GM18511 (cell line): ENCODE data around the gene NRG3.
"Not testable (repeated sequence)": the region's sequence is repeated elsewhere in the genome, so short reads cannot be mapped to it uniquely, and the experiment has no call there.

Source experiments
- ATAC-seq: cut with Tn5 transposase; IDR thresholded peaks from one replicate; pipeline ENCODE4 v1.9.1; 2021; ENCODE audit warnings: mild to moderate bottlenecking, moderate library complexity; ENCODE audit not compliant: unreplicated experiment

The NRG3 gene

DNA sequence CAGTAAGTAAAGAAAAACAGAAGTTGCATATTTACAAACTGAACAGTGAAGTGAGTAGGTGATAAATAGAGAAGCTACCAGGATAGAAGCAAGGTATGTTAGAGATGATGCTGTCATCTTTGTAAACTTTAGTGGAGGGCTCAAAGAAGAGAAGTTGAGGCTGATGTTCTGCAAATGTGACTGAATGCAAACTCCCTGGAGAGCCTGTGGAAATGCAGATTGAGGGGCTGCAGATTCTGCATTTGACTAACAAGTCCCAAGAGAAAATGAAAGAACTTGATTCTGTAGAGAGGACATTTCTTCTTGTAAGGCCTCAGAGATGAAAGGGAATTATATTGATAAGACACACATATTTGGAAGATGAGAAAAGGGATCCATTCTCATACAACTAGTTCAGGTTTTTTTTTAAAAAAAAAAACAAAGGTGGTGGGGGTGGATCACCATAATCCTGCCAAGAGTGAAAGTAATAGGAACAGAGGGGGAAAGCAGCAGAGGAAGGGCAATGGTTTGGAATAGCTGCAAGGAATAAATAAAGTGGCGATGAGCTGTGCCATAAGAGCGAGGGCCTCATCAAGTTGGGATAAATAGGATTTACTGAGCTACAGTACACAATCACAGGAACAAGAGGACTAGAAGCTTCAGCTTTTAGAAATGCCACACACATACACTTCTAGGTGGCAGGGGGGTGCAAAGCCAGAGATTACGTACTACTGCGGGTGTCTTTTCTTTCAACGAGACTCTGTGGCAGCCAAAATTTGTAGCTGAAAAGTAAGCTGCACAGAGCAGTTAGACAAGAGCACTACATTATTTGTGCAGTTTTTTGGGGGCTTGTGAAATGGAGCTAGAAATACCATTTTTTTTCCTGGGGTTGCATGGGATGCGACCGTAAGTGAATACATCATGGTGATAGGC lies 778.5 kb downstream of the NRG3 start:
- ATAC-seq: no peak

DNA sequence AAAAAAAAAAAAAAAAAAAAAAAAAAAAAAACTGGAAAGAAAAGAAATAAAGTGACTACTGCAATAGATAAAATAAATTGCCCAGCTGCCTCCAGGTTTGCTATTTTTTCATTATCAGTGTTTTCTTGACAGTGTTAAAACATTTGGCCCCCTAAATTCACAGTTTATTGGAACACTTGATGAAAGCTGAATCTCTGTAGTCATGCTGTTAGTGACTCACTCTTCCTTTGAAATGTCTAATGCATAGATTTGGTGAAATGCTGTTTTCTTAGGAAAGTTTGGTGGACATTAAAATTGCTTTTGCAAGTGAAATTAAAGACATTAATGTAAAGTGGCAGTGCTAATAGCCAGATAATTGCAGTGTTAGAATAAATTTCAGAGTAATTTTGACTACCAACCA lies 785.2 kb downstream of the NRG3 start:
- ATAC-seq: no peak

DNA sequence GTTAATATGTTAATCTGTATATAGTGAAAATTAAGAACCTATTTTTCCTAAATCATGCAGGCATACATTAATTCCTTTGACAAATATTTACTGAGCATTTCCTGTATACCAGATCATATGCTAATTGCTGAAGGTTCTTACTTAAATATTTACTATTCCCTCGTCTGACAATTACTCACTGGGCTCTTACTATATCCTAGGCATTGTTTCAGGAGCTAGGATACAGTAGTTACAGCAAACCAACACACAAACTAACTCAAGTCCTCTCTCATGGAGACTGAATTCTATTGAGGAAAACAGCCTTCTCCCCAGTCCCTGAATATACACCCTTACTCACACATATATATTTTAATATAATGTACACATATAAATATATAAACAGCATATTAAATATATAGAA lies 786.0 kb downstream of the NRG3 start:
- no peak for ATAC-seq

DNA sequence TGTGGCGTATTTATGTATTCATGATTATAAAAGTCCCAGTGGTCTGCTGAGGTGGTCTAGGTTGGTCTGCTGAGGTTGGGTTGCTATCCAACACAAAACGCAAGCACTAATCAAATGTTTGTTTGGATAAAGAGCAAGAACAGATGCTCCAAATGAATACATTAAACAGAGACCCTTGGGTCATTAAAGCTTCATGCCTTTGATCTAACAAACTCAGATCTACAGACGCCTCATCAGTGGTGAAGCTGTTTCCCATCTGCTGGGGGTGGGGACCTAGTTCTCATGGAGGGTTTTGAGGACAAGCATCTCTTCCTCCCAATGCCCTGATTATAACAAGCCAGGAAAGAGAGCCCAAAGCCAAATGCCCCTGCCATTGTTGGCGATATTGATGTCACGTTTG lies 786.7 kb downstream of the NRG3 start:
- ATAC-seq: no peak

DNA sequence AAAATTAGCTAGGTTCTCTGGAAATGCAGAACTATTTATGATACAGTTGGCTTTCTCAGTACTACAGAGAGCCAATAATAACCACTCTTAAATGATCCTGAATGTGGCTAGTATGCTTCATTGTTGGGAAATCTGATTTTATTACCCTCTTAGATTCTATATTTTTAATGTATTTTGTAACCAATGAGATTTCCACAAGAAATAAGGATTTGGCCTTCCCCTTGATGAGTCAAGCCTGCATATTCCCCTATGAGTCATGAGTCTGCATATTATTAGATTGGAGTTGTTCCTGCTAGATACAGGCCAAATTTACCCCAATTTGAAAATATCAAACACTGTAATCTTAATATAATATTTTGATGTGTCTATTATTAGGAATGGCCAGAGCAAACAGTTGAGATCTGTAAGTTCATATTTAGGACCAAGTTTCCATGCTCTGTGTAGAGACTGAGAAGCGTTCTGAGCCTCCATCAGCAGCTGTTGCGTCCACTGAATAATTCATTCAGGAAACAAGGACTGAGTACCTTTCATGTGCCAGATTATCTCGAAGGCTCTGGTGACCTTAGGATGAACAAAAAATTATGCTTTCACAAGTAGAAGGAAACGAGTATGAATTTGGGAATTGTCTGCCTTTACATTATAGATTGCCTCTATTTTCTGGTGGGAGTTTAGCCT lies 793.4 kb downstream of the NRG3 start:
- no peak for ATAC-seq

DNA sequence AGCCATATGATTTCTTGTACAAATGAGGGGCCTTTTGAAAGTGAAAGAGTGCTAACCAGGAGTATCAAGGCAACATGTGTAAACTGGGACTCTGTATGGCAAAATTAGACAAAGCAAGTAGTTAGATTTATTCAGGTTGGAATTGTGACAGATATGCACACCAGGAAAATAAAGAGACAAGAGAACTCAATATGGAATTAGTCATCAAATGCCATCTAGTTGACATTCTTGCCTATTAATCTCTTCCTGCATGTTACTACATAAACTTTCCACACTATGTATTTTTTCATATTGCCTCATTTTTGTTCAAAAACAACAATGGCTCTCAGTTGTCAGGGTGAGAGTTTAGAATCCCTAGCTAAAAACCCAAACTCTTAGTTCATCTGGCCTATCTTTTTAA lies 799.0 kb downstream of the NRG3 start:
- ATAC-seq: no peak

DNA sequence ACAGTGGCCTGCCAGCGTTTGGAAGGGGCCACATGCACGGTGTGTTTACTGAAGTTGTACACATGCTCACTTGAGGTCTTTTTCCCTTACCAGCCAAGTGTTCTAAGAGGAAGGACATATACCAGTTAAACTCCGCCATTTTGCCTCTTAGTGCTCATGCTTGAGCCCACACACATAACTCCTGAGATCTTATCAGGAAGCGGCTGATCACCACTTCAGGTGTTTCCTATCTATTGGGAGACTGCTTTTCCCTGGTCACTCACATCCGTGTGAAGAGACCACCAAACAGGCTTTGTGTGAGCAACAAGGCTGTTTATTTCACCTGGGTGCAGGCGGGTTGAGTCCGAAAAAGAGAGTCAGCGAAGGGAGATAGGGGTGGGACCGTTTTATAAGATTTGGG lies 802.9 kb downstream of the NRG3 start:
- not testable (repeated sequence) for ATAC-seq

DNA sequence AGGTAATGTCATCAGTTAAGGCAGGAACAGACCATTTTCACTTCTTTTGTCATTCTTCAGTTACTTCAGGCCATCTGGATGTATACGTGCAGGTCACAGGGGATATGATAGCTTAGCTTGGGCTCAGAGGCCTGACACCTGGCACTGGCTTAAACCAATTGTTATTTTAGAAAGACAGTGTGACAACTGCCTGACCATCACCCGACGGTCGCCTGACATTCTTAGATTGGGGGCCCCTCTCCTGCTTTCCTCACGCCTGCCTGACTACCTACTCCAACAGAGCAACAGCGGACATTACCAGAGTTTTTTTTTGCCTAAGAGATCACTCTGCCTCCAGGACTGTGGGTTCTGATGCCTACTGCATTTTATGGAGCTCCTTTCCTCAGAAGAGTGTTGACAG lies 803.5 kb downstream of the NRG3 start:
- not testable (repeated sequence) for ATAC-seq

DNA sequence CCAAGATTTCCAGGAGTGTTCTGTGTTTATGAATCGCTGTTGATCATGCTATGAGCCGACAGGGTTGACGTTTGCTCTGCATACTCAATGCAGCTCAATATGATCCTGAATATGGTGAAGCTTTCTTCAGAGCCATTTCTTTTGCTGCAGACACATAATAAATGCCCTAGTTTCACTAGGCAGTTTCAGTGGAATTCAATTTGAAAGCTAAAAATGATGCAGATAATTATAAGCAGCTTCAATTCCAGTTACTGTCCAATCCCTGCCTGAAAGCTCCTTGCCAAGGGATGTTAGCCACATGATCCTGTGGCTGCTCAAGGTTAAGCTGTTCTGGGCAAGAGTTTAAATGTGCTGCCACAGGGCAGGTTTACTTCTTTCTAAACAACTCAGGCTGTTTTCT lies 805.6 kb downstream of the NRG3 start:
- ATAC-seq: no peak

DNA sequence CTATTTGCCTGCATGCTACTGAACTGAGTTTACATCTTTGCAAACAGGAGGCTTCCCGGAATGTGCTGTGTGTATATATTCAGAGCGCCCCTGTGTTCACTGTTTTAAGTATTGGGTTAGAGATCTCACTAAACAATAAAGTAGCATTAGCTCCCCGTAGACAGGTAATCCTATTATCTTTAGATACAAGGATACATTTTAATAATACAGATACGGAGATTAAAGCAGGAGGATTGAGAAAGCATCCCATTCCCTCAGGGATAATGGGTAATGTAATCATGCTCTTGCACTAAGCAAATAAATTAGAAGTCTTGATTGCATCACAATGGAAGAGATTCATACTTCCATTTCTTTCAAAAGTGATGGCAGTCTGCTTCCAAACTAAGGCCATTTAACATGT lies 809.0 kb downstream of the NRG3 start:
- no peak for ATAC-seq

DNA sequence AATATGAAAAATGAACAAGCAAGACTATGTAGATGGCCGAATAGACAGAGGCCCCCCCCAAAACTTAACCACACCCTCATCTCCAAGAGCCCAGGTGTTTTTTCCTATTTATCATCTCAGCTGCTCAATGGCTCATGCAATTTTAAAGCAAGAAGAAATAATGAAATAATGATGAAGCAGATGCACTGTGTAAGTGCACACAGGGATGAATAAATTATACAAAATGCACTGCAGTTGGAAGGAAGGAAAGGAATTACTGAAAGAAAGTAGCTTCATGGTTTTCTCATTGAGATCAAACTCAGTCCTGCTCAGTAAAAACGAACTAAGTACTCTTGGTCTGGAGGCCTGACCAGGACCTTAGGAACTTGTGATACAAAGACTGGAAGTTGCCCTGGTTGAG lies 810.1 kb downstream of the NRG3 start:
- no peak for ATAC-seq

DNA sequence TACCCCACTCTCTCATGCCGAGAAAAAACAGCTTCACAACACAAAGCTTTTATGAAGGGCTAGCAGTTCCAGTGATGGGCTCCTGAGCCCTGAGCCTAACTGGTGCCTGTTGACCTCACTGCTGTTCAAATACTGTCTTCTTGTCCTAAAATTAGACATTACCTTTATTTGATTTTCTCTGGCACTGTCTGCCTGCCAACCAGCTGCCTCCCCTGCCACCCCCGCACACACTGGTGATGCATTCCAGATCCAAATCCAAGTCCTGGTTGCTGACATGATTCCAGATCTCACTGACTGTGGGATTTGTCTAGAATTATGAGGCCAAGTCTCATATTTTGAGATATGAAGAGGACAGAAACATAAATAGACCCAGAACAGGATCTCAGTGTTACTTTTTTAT lies 816.2 kb downstream of the NRG3 start:
- ATAC-seq: no peak

DNA sequence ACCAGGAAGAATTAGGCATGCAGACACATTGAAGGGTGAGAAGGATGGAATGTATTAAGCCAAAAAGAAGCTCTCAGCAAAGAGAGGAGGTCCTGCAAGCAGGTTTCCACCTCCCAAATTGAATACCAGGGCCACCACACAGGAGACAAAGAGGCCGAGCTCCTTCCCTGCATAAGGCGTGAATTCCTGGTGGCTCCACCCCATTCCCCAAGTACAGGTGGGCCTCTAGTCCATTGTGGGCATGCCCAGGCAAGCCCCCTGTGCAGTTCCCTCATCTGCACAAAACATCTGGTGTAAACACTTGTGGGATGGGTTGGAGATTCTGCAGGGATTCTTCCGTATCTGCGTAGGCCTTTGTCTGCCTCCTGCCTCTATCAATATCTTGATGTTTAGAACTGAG lies 817.5 kb downstream of the NRG3 start:
- no peak for ATAC-seq

DNA sequence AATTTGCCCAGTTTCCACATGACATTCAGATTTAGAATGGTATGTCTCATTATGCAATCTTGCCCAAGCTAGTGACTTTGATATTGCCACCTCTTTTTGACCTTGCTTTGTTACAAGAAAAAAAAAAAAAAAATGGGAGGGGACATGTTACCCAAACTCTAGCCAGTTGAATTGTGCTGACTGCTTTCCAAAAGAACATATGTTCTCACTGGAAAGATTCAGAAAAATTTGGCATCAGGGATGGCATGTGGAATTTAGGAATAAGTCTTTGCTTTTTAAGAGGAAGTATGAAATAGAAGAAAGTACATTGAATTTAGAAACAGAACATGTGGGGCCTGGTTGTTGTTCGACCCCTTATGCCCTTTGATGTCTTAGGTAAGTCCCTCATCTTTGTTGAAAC lies 846.8 kb downstream of the NRG3 start:
- no peak for ATAC-seq

DNA sequence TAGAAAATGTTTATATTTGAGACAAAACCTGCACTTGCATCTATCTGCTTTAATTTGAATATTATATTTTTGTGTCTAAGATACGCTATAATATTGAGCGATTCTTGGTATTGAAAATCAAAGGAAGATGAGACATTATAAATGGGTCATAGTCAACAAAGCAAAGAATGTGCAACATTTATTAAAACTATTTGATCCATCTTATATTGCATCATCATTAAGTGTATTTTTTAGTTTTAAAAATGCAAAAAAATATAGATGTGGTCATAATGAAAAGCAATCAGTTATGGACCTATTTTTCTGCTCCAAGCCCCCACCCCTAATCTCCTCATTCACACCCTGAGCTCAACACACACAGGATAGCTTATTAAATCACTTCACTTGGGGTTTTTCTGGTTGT lies 847.3 kb downstream of the NRG3 start:
- no peak for ATAC-seq

DNA sequence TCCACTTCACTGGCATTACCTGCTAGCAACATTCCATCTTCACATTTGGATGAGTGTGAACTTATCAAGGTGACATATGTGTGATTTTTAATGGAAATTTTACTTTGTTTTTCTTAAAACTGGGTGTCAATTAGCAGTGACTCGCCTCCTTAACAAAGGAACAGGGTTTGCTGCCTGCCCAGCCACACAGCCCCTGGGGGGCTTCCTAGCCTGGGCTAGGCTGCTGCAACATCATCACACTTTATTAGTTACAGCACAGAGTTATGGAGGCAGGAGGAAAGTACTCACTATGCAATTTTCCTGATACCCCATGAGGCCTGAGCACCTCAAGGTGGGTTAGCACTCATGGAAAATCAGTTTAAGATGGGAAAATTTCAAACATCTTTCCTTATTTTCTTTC lies 861.3 kb downstream of the NRG3 start:
- ATAC-seq: no peak

DNA sequence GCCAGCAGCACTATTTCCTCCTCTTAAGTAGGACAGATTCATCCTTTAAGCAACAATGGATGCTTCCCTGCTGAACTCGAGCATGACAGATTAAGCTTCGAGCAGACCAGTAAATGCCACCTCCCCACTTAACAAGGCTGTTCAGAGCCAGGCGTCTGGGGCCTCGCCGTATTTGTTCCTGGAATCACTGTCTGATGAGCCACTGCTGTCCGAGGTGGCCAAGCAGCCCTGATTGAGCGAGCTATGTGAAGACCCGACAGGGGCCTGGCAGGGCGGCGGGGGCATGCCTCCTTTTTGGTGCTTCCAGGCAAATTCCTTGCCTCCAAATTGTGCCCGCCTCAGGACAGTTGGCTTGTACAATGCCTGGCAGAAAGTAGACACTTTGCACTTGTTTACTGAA lies 862.6 kb downstream of the NRG3 start:
- no peak for ATAC-seq

DNA sequence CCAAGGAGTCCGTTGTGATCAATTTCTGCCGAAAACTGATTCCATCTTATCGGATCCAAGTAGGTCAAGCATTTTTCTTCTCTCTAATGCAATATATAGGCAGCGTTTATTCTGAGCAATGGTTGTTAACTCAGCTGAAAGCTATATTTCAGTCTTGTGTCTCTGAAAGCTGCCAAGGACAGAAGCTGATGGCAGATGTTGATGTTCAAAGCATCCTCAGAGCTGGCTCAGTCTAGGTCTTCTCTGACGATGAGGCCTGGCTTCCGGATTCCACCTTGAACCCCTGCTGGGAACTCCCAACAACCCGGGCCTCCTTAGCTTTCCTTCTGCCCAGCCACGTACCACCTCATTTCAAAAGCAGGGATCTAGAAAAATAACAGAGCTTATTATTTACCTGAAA lies 863.6 kb downstream of the NRG3 start:
- ATAC-seq: no peak

DNA sequence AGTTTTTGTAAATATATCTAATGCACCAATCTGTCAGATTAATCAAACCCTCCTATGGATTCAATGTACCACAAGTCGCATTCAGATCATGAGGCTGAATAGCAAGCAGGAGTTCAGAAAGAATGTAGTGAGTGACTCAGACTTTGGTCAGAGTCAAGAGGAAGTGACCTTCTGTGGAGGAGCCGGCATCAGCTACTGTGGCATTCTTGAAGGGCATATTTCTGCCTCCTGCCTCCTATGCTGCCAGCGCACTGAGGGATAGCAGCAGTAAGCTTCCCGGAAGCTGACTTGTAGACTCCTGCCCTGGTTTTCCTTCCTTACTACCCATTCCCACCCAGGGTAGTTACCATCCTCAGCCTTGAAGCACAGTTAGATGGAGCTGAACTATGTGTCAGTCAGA lies 867.5 kb downstream of the NRG3 start:
- no peak for ATAC-seq

DNA sequence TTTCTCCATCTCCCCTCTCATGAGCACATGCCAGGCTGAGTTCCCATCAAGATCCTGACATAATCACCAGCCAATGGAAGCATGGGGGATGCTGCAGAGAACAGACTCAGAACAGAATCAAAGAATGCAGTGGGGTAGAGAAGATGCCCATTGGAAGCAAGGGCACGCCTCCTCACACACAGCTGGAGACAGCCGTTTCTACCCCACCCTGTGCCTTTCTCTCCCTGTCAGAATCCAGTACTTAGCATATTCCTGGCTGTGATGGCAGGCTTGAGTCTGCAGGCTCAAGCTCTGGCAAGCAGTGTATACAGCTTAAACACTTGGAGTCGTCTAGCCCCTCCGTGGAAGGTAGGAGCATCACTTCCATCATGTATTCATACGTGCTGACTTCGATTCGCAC lies 867.9 kb downstream of the NRG3 start:
- no peak for ATAC-seq

DNA sequence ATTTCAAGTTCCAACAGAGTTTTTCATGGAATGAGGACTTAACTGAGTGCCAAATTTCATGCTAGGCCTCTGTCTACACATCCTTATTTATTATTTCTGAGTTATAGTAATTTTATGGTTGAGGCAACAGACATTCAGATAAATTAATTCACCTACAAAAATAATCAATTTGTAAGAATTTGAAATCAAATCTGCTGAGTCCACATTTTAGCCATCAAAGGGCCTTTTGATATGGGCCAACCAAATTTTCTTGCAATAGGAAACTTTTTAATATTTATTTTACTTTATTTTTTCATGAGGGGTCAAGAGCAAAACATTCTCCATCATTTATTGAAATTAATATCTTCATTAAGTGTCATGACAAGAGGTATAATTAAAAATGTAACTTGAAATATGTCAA lies 875.5 kb downstream of the NRG3 start:
- ATAC-seq: no peak

DNA sequence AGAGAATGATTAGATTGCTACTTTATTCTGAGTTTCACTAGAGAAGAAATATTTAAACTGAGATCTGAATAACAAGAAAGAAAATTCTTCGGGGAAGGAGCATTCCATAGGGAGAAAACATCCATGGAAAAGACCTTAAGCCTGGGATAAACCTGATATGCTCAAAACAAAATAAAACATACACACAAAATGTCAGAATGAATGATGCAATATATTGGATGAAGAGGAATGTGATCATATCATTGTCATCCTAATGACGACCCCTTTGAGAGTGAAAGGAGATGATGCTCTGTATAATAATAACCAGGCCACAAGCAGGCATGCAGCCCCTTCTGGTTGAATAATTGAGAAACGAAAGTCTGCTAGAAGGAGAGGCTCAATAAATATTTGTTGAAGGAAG lies 882.4 kb downstream of the NRG3 start:
- no peak for ATAC-seq

DNA sequence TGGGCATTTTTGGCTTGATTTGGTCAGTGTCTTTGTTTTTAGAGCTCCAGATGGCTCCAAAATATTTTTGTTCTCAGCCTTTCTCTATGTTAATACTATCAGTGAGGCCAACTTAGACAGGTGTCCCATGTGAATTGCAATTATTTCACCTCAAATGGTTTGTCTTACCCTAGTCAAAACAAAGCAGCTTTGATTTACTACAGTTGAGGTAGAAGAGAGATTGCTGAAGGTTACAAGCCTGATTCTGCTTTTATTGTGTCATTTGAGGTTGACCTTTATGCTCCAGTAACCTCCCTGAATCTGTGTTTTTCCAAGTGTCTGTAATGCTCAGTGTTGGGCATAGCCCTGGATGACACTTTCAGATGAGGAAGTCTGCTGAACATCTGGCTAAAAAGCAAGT lies 882.9 kb downstream of the NRG3 start:
- no peak for ATAC-seq
